OCI-LY7 (cell line): ENCODE data around the gene PIGS. TPM values are rescaled to one million over a fixed set of nuclear protein-coding genes. Genes with fewer than 3 reads are reported as not detected.

ENCODE experiments used
- BruUV-seq: library from RNA; stranded (reverse); fragments of 400-500 nt; replicated peaks from 2 replicates; lab custom pipeline; 2021; lab: Mats Ljungman, UMichigan
- CTCF ChIA-PET: fragments of 300-600 bp; sonication (Branson Sonifier 250); formaldehyde crosslinking; loops from one replicate; lab custom pipeline; 2022; ENCODE audit warnings: antibody characterized with exemption; ENCODE audit not compliant: unreplicated experiment; lab: Charles Lee
- POLR2A ChIA-PET: fragments of 300-600 bp; sonication (Branson Sonifier 250); formaldehyde crosslinking; loops from one replicate; lab custom pipeline; 2022; ENCODE audit warnings: antibody characterized with exemption; lab: Charles Lee
- DNase-seq: peaks from one replicate; pipeline ENCODE4 v3.0.0-alpha.2; 2015; ENCODE audit warnings: low spot score
- H2AFZ ChIP-seq: fragments of 200-600 bp; sonication (generic), shearing (Covaris generic); 2 replicates; pipeline ENCODE4 v1.6.1; 2014; ENCODE audit warnings: mild to moderate bottlenecking, antibody characterized with exemption, low read length, moderate library complexity
- H3K27ac ChIP-seq: fragments of 200-600 bp; sonication (generic); 2 replicates; pipeline ENCODE4 v1.5.1; 2014; ENCODE audit warnings: mixed run types, low read depth, mild to moderate bottlenecking, moderate library complexity, low read length, inconsistent platforms; ENCODE audit not compliant: poor library complexity, severe bottlenecking
- H3K36me3 ChIP-seq: fragments of 200-600 bp; sonication (generic); 2 replicates; pipeline ENCODE4 v1.6.1; 2014; ENCODE audit warnings: mild to moderate bottlenecking, antibody characterized with exemption, low read length, moderate library complexity, mixed read lengths; ENCODE audit not compliant: insufficient read depth
- H3K4me1 ChIP-seq: fragments of 200-600 bp; sonication (generic); 2 replicates; pipeline ENCODE4 v1.5.1; 2014; ENCODE audit warnings: mild to moderate bottlenecking, low read length; ENCODE audit not compliant: insufficient read depth, poor library complexity, severe bottlenecking
- H3K4me2 ChIP-seq: fragments of 200-600 bp; sonication (generic); 2 replicates; pipeline ENCODE4 v1.6.1; 2014; ENCODE audit warnings: mild to moderate bottlenecking, low read length
- H3K4me3 ChIP-seq: fragments of 200-600 bp; sonication (generic); 2 replicates; pipeline ENCODE4 v1.5.1; 2014; ENCODE audit warnings: mild to moderate bottlenecking, low read depth, low read length; ENCODE audit not compliant: poor library complexity, severe bottlenecking
- H3K79me2 ChIP-seq: fragments of 200-600 bp; sonication (generic); 2 replicates; pipeline ENCODE4 v1.6.1; 2016; ENCODE audit warnings: low read depth, mild to moderate bottlenecking, low read length, moderate library complexity, mixed read lengths; ENCODE audit not compliant: insufficient read depth
- H3K9me2 ChIP-seq: fragments of 200-600 bp; sonication (generic); 2 replicates; pipeline ENCODE4 v1.6.1; 2016; ENCODE audit warnings: mild to moderate bottlenecking, low read length, mixed read lengths; ENCODE audit not compliant: insufficient read depth
- H3K9me3 ChIP-seq: fragments of 200-600 bp; sonication (generic); 2 replicates; pipeline ENCODE4 v1.6.1; 2014; ENCODE audit warnings: mild to moderate bottlenecking, mixed run types, low read length, mixed read lengths
- H4K20me1 ChIP-seq: fragments of 200-600 bp; sonication (generic); 2 replicates; pipeline ENCODE4 v1.6.1; 2014; ENCODE audit warnings: mild to moderate bottlenecking, antibody characterized with exemption, low read length, moderate library complexity, mixed read lengths; ENCODE audit not compliant: insufficient read depth
- CTCF ChIP-seq: fragments of 200-600 bp; sonication (generic); conservative IDR thresholded peaks from 2 replicates; pipeline ENCODE4 v1.5.1; 2014; ENCODE audit warnings: mild to moderate bottlenecking, antibody characterized with exemption, low read length, moderate library complexity, mixed read lengths
- EZH2phosphoT487 ChIP-seq: fragments of 200-600 bp; sonication (generic); IDR thresholded peaks from 2 replicates; pipeline ENCODE4 v1.6.1; 2018; ENCODE audit warnings: low read depth, borderline replicate concordance, mild to moderate bottlenecking, mixed run types, antibody characterized with exemption, low read length, moderate library complexity, mixed read lengths
- intact Hi-C: fragments of 100-400 bp; cut with micrococcal nuclease; formaldehyde crosslinking; loops from one replicate; pipeline ENCODE4 v1.10.0; 2022; ENCODE audit not compliant: unreplicated experiment
- total RNA-seq, 2 experiments: library from RNA; depleted of rRNA in 1 of 2; stranded (reverse); fragments of >200 nt in 1 of 2; shearing (Covaris generic) in 1 of 2; gene quantifications; 2 replicates each; pipeline ENCODE4 v1.2.3, GENCODE V29; 2014 to 2022

Gene PIGS
- total RNA-seq, 2 experiments from 2014 or later = 13.9 to 34.0 TPM

- ChIA-PET CTCF (no interaction called here), POLR2A (interaction anchor here (0.7 kb wide), 1 partner anchor 1122 kb away, joined by 3 read pairs; no protein-coding TSS in a partner anchor)
- Histone ChIP-seq H3K9me3 (0 out of 2 replicates have a peak, but pooled peaks cover 7% of the 10 kb centered on the region), H2AFZ (no peak overlapping the region), H3K4me1 (no peaks in the 10 kb centered on the region), H3K36me3 (no peaks in the 10 kb centered on the region), H3K79me2 (no peaks in the 10 kb centered on the region), H3K4me3 (no peak overlapping the region), H4K20me1 (no peaks in the 10 kb centered on the region; the same call in 1 of the 2 replicates), H3K9me2 (no peaks in the 10 kb centered on the region), H3K27ac (no peak overlapping the region), H3K4me2 (no peak overlapping the region)
- no TSS peak for BruUV-seq
- TF ChIP-seq EZH2phosphoT487 (no peak), CTCF (no peak)
- intact Hi-C loops = no loop called here
- no peak for DNase-seq
These were observed 52.7 kb downstream of the PIGS start for GRCh38 chr17:28518578-28518977.

- no peaks in the 10 kb centered on the region for H3K4me1 ChIP-seq
- H3K27ac ChIP-seq = no peak overlapping the region
- ChIA-PET CTCF (no interaction called here), POLR2A (interaction anchor here (0.7 kb wide), 1 partner anchor 1122 kb away, joined by 3 read pairs; no protein-coding TSS in a partner anchor)
- no peak overlapping the region for H2AFZ ChIP-seq
- H3K79me2 ChIP-seq = no peaks in the 10 kb centered on the region
- no peak for TF ChIP-seq EZH2phosphoT487
- no peak for TF ChIP-seq CTCF
- peak; percentile 40 for DNase-seq
- no TSS peak for BruUV-seq
- H3K36me3 ChIP-seq = no peaks in the 10 kb centered on the region
- no peaks in the 10 kb centered on the region; the same call in 1 of the 2 replicates for H4K20me1 ChIP-seq
- no peak overlapping the region for H3K4me3 ChIP-seq
- H3K4me2 ChIP-seq = no peak overlapping the region
- intact Hi-C loops = no loop called here
- 0 out of 2 replicates have a peak, but pooled peaks cover 7% of the 10 kb centered on the region for H3K9me3 ChIP-seq
- no peaks in the 10 kb centered on the region for H3K9me2 ChIP-seq
These were observed 53.2 kb downstream of the PIGS start for GRCh38 chr17:28518132-28518531.

- BruUV-seq = no TSS peak
- intact Hi-C loops = no loop called here
- no peaks in the 10 kb centered on the region for H3K79me2 ChIP-seq
- H3K27ac ChIP-seq = no peak overlapping the region
- TF ChIP-seq EZH2phosphoT487 (no peak), CTCF (no peak)
- H3K9me3 ChIP-seq = 0 out of 2 replicates have a peak, but pooled peaks cover 7% of the 10 kb centered on the region
- H3K36me3 ChIP-seq = no peaks in the 10 kb centered on the region
- H4K20me1 ChIP-seq = no peaks in the 10 kb centered on the region
- no peak overlapping the region for H3K4me2 ChIP-seq
- DNase-seq = no peak
- no peaks in the 10 kb centered on the region for H3K4me1 ChIP-seq
- H3K4me3 ChIP-seq = no peak overlapping the region
- H3K9me2 ChIP-seq = no peaks in the 10 kb centered on the region
- POLR2A ChIA-PET = no interaction called here
- CTCF ChIA-PET = no interaction called here
- H2AFZ ChIP-seq = no peak overlapping the region
These were observed 55.8 kb downstream of the PIGS start for GRCh38 chr17:28515518-28515917.
